K562 (cell line): ENCODE measurements around the gene PRSS53. TPM values are rescaled to one million over a fixed set of nuclear protein-coding genes. Genes with fewer than 3 reads are reported as not detected.

Experiments used
- BDP1 ChIP-seq: IDR thresholded peaks from 3 replicates; pipeline ENCODE4 v1.6.1; 2011; ENCODE audit not compliant: insufficient read length, insufficient read depth
- CBFB ChIP-seq: sonication (generic); formaldehyde crosslinking; IDR thresholded peaks from 2 replicates; pipeline ENCODE4 v1.4.0; 2020; ENCODE audit warnings: mild to moderate bottlenecking, missing genetic modification reagents
- CBX8 ChIP-seq: fragments of 200-600 bp; sonication (generic); IDR thresholded peaks from 2 replicates; pipeline ENCODE4 v1.6.1; 2012; ENCODE audit warnings: borderline replicate concordance, mixed run types, low read depth, mild to moderate bottlenecking, moderate library complexity, mixed read lengths, low read length, control low read depth, inconsistent platforms; ENCODE audit not compliant: poor library complexity, severe bottlenecking; ENCODE audit errors: extremely low read depth
- ETV6 ChIP-seq, 3 experiments: fragments of 150-350 bp in 1 of 3; sonication (generic) in 1 of 3; formaldehyde crosslinking in 1 of 3; IDR thresholded peaks; 2 replicates each; pipeline versions ENCODE4 v1.6.1 to v1.8.0; 2014 to 2022; ENCODE audit warnings: borderline replicate concordance in 2 of 3, low read depth in 2 of 3, antibody characterized with exemption in 1 of 3, low read length in 1 of 3, mild to moderate bottlenecking in 1 of 3, missing genetic modification reagents in 1 of 3
- NEUROD1 ChIP-seq: fragments of 150-350 bp; IDR thresholded peaks from 2 replicates; pipeline ENCODE4 v1.6.1; 2014; ENCODE audit warnings: borderline replicate concordance, low read length, low read depth; ENCODE audit not compliant: partially characterized antibody
- NR4A1 ChIP-seq, 2 experiments: fragments of 250-450 bp in 1 of 2; fragments of 450-650 bp in 1 of 2; sonication (Bioruptor Pico) in 1 of 2; IDR thresholded peaks; 2 replicates each; pipeline versions ENCODE4 v1.4.0 to v1.6.1; 2016 to 2020; ENCODE audit warnings: mild to moderate bottlenecking in 2 of 2, missing compliant biosample characterization in 1 of 2, missing genetic modification characterization in 1 of 2, moderate library complexity in 1 of 2
- SAFB2 ChIP-seq: fragments of 200-400 bp; formaldehyde crosslinking; IDR thresholded peaks from 2 replicates; pipeline ENCODE4 v1.6.1; 2018; ENCODE audit warnings: borderline replicate concordance, low read length, low read depth, moderate library complexity; ENCODE audit not compliant: severe bottlenecking
- SIN3B ChIP-seq: fragments of 450-650 bp; IDR thresholded peaks from 2 replicates; pipeline ENCODE4 v1.6.1; 2017; ENCODE audit warnings: low read depth, mild to moderate bottlenecking, moderate library complexity
- SMARCA4 ChIP-seq: fragments of 450-650 bp; IDR thresholded peaks from 2 replicates; pipeline ENCODE4 v1.6.1; 2016
- TAF15 ChIP-seq: fragments of 200-400 bp; formaldehyde crosslinking; IDR thresholded peaks from 2 replicates; pipeline ENCODE4 v1.6.1; 2017; ENCODE audit warnings: mild to moderate bottlenecking, low read depth, low read length, moderate library complexity
- TEAD1 ChIP-seq, 2 experiments: fragments of 450-650 bp in 1 of 2; sonication (generic) in 1 of 2; formaldehyde crosslinking; IDR thresholded peaks; 2 replicates each; pipeline versions ENCODE4 v1.4.0 to v1.8.0; 2020 to 2022; ENCODE audit warnings: mild to moderate bottlenecking in 2 of 2, missing genetic modification reagents in 1 of 2
- TEAD2 ChIP-seq: fragments of 450-650 bp; IDR thresholded peaks from 2 replicates; pipeline ENCODE4 v1.6.1; 2016; ENCODE audit warnings: missing genetic modification characterization, control low read depth, missing compliant biosample characterization
- ZNF165 ChIP-seq: fragments of 250-450 bp; sonication (Bioruptor Pico); IDR thresholded peaks from 2 replicates; pipeline ENCODE4 v1.4.0; 2020; ENCODE audit warnings: borderline replicate concordance
- ZNF644 ChIP-seq: fragments of 200-800 bp; sonication (Bioruptor generic); IDR thresholded peaks from 2 replicates; pipeline ENCODE4 v1.6.1; 2016; ENCODE audit warnings: low read depth, missing genetic modification characterization, missing compliant biosample characterization
- polyA plus RNA-seq, 8 experiments: library from polyadenylated mRNA; depleted of rRNA in 4 of 8; stranded (reverse) in 5 of 8; unstranded in 3 of 8; fragments of >200 nt; fragmentation: Nextera tagmentation in 2 of 8; fragmentation: Illumina TruSeq in 1 of 8; extraction: Ambion mirVana in 2 of 8; extraction: Trizol in 1 of 8; gene quantifications; 2 replicates each; pipeline versions ENCODE4 v1.2.1 to v1.2.3, GENCODE V29; 2011 to 2014; ENCODE audit warnings: inconsistent platforms in 1 of 8, missing spikeins in 1 of 8
- total RNA-seq, 7 experiments: library from RNA; depleted of rRNA in 6 of 7; stranded (reverse); fragments of >200 nt in 6 of 7; fragmentation: Illumina TruSeq in 2 of 7; extraction: Trizol in 2 of 7; gene quantifications; 2 replicates each; pipeline versions ENCODE4 v1.2.1 to v1.2.3, GENCODE V29; 2011 to 2021; ENCODE audit warnings: low replicate concordance in 1 of 7
- TF ChIP-seq, protein P1 (sequence below): fragments of 250-450 bp; sonication (Bioruptor Pico); IDR thresholded peaks from 2 replicates; pipeline ENCODE4 v1.8.0; 2022; ENCODE audit warnings: moderate library complexity, mild to moderate bottlenecking, inconsistent platforms
- TF ChIP-seq, protein P2 (sequence below): sonication (generic); IDR thresholded peaks from 2 replicates; pipeline ENCODE4 v1.6.1; 2016
- TF ChIP-seq, protein P3 (sequence below), 2 experiments: fragments of 450-650 bp in 1 of 2; sonication (generic) in 1 of 2; formaldehyde crosslinking; conservative IDR thresholded peaks; 2 replicates each; pipeline versions ENCODE4 v1.4.0 to v1.8.1; 2020 to 2022; ENCODE audit warnings: mild to moderate bottlenecking in 1 of 2, missing genetic modification reagents in 1 of 2
- TF ChIP-seq, protein P4 (sequence below): sonication (generic); formaldehyde crosslinking; IDR thresholded peaks from 2 replicates; pipeline ENCODE4 v1.8.0; 2023; ENCODE audit warnings: missing genetic modification reagents, mild to moderate bottlenecking, borderline replicate concordance

The PRSS53 gene
- total and polyA plus RNA-seq, 9 of the 15 experiments (the other 6 are each of a cell fraction or from before 2014, with no cell fraction given), result 0.40 to 1.9 (median 0.78) TPM; not detected in 2

DNA sequence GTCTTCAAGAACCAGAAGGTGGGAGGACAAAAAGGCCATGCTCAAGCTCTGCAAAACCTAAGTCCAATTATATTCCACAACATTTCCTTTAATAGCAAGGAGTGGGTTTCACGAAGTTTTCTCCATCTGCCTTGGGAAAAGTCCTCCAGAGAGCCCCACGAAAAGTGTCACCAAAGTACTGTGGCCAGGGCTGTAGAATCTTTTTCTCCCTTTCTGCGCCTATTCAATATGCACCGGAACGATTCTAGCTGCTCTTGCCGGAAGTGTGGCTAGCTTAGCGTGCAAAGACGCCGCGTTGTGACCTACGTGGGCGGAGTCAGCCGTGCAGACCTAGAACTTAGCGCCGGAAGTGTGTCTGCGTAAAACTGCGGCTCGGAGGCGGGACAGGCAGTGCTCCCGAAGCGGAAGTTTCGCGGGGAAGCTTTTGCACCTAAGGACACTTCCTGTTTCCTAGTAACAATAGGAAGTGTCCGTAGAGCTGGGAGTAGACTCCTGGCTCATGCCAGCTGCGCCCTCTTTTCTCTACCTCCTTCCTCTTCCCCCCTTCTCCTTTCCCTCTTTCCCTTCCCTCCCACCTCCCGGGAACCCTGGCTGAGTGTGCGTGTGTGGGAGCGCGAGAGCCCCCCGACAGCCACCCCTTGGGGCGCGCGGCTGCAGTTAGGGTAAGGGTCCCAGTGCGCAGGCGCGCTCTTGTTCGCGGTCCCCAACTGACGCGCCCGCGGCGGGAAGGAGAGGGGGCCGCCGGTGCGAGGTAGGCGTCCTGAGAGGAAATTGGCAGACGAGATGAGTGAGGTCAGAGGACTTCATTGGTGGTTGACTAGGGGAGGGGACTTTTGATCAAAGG is 14.6 kb downstream of the PRSS53 start, which contains the start of the genes ZNF646 and ZNF668 (continued):
- TF ChIP-seq ZNF644 (tag), result no peak
- no peak for TF ChIP-seq TEAD2 (tag)
- no peak for TF ChIP-seq NR4A1 (CRISPR knock-in tag; IDR thresholded peaks at IDR 0.05)
- no peak for TF ChIP-seq NR4A1 (tag; IDR thresholded peaks at IDR 0.05)
- no peak for TF ChIP-seq NEUROD1
- TF ChIP-seq, protein P1, sequence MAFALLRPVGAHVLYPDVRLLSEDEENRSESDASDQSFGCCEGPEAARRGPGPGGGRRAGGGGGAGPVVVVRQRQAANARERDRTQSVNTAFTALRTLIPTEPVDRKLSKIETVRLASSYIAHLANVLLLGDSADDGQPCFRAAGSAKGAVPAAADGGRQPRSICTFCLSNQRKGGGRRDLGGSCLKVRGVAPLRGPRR (CRISPR knock-in tag), result no peak
- TF ChIP-seq, protein P2, sequence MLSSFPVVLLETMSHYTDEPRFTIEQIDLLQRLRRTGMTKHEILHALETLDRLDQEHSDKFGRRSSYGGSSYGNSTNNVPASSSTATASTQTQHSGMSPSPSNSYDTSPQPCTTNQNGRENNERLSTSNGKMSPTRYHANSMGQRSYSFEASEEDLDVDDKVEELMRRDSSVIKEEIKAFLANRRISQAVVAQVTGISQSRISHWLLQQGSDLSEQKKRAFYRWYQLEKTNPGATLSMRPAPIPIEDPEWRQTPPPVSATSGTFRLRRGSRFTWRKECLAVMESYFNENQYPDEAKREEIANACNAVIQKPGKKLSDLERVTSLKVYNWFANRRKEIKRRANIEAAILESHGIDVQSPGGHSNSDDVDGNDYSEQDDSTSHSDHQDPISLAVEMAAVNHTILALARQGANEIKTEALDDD, result no peak
- TF ChIP-seq CBX8, result no peak
- no peak for TF ChIP-seq TAF15
- TF ChIP-seq, protein P3, sequence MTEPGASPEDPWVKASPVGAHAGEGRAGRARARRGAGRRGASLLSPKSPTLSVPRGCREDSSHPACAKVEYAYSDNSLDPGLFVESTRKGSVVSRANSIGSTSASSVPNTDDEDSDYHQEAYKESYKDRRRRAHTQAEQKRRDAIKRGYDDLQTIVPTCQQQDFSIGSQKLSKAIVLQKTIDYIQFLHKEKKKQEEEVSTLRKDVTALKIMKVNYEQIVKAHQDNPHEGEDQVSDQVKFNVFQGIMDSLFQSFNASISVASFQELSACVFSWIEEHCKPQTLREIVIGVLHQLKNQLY (CRISPR knock-in tag; conservative IDR thresholded peaks at IDR 0.05), result no peak
- no peak for TF ChIP-seq ZNF165 (CRISPR knock-in tag)
- no peak for TF ChIP-seq BDP1
- TF ChIP-seq TEAD1 (CRISPR knock-in tag; IDR thresholded peaks at IDR 0.05), result peak; percentile 30 to 82; a peak in 2 of 4 replicates
- no peak for TF ChIP-seq SMARCA4
- TF ChIP-seq, protein P4, sequence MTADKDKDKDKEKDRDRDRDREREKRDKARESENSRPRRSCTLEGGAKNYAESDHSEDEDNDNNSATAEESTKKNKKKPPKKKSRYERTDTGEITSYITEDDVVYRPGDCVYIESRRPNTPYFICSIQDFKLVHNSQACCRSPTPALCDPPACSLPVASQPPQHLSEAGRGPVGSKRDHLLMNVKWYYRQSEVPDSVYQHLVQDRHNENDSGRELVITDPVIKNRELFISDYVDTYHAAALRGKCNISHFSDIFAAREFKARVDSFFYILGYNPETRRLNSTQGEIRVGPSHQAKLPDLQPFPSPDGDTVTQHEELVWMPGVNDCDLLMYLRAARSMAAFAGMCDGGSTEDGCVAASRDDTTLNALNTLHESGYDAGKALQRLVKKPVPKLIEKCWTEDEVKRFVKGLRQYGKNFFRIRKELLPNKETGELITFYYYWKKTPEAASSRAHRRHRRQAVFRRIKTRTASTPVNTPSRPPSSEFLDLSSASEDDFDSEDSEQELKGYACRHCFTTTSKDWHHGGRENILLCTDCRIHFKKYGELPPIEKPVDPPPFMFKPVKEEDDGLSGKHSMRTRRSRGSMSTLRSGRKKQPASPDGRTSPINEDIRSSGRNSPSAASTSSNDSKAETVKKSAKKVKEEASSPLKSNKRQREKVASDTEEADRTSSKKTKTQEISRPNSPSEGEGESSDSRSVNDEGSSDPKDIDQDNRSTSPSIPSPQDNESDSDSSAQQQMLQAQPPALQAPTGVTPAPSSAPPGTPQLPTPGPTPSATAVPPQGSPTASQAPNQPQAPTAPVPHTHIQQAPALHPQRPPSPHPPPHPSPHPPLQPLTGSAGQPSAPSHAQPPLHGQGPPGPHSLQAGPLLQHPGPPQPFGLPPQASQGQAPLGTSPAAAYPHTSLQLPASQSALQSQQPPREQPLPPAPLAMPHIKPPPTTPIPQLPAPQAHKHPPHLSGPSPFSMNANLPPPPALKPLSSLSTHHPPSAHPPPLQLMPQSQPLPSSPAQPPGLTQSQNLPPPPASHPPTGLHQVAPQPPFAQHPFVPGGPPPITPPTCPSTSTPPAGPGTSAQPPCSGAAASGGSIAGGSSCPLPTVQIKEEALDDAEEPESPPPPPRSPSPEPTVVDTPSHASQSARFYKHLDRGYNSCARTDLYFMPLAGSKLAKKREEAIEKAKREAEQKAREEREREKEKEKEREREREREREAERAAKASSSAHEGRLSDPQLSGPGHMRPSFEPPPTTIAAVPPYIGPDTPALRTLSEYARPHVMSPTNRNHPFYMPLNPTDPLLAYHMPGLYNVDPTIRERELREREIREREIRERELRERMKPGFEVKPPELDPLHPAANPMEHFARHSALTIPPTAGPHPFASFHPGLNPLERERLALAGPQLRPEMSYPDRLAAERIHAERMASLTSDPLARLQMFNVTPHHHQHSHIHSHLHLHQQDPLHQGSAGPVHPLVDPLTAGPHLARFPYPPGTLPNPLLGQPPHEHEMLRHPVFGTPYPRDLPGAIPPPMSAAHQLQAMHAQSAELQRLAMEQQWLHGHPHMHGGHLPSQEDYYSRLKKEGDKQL, result no peak
- peak; percentile 83 to 91; a peak in 3 of 4 replicates for TF ChIP-seq ETV6 (IDR thresholded peaks at IDR 0.05; ENCODE audit: borderline replicate concordance in 1 of 2, low read depth in 2 of 2, low read length in 1 of 2)
- no peak for TF ChIP-seq ETV6 (CRISPR knock-in tag; IDR thresholded peaks at IDR 0.05; ENCODE audit: borderline replicate concordance)
- no peak for TF ChIP-seq CBFB (CRISPR knock-in tag)
- peak; percentile 92 for TF ChIP-seq SIN3B
- TF ChIP-seq SAFB2, result no peak
